Ecto neural progenitor cell (in vitro differentiated cells): ENCODE data around the gene EXOC6B.
"Not testable (repeated sequence)": the region's sequence is repeated elsewhere in the genome, so short reads cannot be mapped to it uniquely, and the experiment has no call there.

Experiments used
- DNase-seq: peaks from one replicate; pipeline ENCODE4 v3.0.0-alpha.2; 2018; ENCODE audit warnings: low spot score

The EXOC6B gene

DNA sequence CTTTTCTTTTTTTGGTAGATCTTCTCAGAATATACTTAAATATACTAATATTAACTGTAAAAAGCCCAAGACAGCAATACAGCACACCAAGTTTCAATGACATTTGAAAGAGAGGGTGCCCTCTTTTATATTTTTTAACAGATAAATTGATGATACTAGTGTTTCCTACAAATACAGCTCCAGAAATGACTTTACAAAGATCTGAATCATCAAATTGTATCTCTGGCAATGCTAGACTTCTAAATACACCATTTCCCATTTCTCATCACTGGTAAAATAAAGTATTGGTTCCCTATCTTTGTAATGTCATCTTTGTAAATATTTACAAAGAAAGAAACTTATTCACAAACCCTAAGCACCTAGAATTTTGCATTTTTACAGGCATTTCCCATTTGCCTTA is 281.3 kb downstream of the EXOC6B start:
- DNase-seq, result no peak

DNA sequence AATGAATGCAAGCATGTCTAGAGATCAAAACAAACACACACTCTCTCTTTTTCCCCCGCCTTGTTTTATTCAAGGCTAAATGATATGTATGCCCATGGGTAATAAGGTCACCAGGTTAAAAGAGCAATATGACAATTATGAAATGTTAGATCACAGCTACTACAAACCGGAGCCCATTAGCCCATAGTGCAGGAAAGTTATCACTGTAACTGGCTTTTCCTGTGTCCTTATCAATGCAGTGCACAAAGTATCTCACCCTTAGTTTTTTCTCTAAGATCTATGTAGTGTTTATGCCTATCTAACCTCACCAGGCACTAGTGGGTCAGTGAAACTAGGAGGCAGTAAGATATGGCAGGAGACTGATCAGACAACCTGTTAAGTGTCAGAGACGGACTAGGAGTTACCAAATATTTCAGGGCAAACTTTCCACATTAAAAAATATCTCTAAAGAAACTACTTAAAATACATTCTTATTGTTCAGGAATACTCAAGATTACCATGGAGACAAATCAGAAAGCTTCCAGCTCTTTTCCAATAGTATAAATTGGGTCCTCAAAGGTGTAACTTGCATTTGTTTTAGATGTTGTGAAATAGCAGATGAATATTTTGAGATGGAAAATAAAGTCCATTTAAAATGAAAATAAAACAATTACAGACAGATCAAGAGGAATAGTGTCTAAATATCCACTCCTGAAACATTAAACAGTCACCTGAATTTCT is 282.2 kb downstream of the EXOC6B start:
- DNase-seq, result no peak

DNA sequence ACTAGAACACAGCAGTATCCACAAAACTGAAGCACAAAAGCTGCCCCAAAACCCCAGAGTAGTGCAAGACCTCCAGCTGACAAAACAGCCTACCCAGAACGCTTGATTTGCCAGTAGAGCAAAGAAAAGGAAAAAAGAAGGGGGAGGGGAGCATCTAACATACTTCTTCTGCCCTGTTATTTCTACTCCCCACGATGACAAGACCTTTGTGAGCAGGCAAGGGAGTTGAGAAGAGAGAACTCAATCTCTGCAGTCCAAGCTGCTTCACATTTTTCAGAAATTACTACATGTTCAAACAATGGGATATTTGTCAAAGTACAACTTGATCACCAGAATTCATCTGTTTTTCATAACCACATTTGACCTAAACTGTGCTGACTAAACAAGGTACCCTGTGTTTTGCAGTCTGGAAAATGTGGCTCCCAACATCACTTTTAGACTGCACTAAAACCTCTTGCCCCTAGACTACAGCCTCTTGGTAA is 286.7 kb downstream of the EXOC6B start:
- DNase-seq, result no peak

DNA sequence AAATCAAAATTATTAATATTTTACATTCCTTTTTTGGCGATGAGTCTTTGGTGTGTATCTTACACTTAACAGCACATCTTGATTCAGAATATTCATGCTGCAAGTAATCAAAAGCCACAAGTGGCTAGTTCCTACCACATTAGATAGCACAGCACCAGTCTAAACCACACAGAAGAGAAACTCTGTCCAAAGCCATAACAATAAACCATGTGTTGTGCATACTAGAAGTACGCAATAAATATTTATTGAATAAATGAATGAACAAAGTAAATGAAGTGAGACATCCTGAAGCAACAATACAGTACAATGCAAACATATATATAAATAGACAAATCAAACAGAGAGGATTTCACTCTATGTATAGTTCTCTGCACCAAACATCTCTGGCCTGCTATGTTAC is 287.3 kb downstream of the EXOC6B start:
- DNase-seq, result no peak

- DNase-seq, result not testable (repeated sequence)
These were observed 290.2 kb downstream of the EXOC6B start for GRCh38 chr2:72535586-72535985.

DNA sequence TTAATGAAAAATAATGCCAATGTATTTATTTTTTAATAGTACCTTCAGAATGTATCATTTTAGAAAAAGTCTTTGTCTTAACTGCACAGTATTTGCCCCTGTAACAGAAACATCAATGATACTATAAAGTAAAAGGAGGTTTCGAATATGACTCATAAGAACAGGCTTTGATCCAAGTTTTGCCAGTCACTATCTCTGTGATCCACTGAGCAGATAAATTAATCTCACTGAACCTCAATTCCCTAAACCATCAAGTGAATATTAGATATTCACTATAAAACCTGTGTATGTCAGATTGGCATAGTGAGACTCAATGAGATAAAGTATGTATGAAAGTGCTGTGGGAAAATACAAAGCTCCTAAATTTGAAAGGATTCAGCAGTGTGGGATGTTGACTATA is 292.1 kb downstream of the EXOC6B start:
- DNase-seq, result no peak

GRCh38 chr2:72527424-72527823 is 298.4 kb downstream of the EXOC6B start:
- DNase-seq, result no peak

DNA sequence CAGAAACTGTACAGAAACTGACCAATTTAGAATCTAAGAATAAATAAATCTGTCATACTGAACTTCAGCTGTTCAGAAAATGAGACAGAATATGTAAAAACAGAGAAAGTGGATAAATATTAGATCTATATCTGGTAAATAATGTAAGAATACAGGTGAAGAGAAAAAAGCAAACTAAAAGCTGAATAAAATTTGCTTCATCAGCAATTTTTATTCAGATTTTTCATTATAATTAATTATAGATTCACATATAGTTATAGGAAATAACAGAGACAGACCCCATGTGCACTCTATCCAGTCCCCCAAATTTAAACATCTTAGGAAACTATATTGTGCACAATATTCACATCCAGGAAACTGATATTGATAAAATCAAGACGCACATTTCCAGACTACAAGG is 299.2 kb downstream of the EXOC6B start:
- DNase-seq, result no peak

- DNase-seq, result no peak
These were observed 301.8 kb downstream of the EXOC6B start for GRCh38 chr2:72524071-72524470.

DNA sequence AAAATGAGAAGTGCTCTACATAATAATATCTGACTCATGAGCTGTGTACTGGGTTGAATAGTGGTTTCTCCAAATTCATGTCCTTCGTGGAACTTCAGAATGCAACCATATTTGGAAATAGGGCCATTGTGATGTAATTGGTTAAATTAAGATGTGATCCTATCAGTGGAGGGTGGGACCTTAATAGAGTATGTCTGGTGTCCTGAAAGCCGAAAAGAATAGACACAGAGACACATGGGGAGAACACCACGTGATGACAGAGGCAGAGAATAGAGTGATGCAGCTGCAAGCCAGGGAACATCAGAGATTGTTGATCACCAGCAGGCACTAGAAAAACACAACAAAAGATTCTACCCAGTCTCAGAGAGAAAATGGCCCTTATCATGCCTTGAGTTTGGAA is 310.1 kb downstream of the EXOC6B start:
- DNase-seq, result no peak

- DNase-seq, result no peak
These were observed 312.8 kb downstream of the EXOC6B start for GRCh38 chr2:72513011-72513410.

DNA sequence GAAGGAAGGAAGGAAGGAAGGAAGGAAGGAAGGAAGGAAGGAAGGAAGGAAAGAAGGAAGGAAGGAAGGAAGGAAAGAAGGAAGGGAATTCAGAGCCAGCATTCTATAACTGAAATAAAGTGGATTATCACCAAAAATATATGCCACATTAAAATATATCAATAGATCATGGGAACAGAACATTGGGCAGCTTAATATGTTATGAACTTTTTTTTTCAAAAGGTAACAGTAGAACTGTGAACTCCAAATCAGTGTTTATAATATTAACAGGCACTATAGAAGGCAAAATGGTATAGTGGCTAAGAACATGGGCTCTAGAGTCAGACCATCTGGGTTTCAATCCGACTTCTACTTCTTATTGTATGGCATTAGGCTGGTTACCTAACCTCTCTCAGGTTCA is 313.5 kb downstream of the EXOC6B start:
- DNase-seq, result no peak

GRCh38 chr2:72511906-72512305 is 313.9 kb downstream of the EXOC6B start:
- no peak for DNase-seq

GRCh38 chr2:72497763-72498162 is 328.1 kb downstream of the EXOC6B start:
- no peak for DNase-seq

DNA sequence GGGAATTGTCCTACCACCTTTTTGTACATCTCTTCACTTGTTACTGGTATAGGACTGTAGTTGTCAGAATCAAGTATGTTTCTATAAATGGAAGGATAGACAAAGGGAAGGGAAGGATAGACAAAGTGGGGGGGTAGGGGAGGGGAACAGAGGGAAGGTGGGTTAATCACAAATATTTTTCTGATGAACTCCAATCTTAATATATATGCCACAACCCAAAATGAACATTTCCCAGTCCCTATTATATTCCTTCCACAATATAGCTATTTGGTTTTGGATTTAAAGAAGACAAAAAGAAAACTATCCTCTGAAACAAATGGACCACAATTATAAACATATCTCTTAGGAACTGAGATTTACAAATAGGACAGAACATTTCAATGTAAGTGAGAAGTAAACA is 329.4 kb downstream of the EXOC6B start:
- DNase-seq, result no peak

- no peak for DNase-seq
These were observed 331.4 kb downstream of the EXOC6B start for GRCh38 chr2:72494392-72494791.

DNA sequence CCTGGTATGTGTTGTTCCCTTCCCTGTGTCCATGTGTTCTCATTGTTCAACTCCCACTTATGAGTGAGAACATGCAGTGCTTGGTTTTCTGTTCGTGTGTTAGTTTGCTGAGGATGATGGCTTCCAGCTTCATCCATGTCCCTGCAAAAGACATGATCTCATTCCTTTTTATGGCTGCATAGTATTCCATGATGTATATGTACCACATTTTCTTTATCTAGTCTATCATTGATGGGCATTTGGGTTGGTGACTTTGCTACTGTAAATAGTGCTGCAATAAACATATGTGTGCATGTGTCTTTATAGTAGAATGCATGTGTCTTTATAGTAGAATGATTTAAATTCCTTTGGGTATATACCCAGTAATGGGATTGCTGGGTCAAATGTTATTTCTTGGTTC is 341.2 kb downstream of the EXOC6B start:
- not testable (repeated sequence) for DNase-seq

DNA sequence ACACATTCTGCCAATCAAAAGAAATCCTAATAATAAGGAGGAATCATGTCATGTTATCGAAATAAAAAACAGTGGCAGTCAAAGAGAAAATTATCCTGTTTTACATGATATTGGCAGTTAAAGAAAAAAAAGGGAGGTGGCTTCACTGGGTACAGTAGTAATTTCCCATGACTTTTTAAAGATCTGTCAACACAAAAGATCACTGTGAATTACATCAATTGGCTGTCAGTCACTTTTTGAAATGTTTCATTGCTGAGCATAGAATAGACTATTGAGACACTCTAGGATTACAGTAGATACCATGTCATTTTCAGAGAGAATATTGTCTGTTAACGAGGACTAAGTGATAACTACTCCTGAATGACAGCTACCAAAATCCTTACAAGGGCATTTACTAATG is 342.5 kb downstream of the EXOC6B start:
- DNase-seq, result no peak

DNA sequence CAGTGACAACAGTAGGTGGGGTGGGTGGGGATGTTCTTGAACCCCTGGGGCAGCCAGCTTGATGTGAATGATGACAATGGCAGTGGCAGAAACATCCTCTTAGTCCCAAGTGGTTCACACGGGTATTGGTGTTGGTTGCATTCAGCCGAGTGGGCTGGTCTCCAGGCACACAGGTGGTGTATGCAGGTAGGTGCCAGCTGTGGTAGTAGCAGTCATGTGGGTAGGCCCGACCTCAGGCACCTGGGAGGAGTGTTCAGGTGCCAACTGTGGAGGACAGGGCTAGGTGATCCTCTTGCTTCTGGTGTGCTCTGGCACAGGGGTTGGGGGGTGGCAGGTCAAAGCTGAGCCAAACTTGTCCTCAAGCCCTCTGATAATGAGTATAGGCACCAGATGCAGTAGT is 350.6 kb downstream of the EXOC6B start:
- DNase-seq, result no peak

- DNase-seq, result no peak
These were observed 367.9 kb downstream of the EXOC6B start for GRCh38 chr2:72457801-72458516.

DNA sequence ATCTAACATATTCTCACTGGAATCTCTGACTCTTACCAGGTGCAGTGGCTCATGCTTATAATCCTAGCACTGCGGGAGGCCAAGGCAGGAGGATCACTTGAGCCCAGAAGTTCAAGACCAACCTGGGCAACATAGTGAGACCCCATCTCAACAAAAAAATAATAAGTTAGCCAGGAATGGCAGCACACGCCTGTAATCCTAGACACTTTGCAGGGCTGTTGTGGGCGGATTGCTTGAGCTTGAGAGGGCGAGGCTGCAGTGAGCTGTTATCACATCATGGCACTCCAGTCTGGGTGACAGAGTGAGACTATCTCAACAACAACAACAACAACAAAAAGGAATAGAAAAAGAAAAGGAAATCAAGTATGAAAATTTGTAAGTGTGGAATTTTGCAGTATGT is 371.6 kb downstream of the EXOC6B start:
- DNase-seq, result no peak

DNA sequence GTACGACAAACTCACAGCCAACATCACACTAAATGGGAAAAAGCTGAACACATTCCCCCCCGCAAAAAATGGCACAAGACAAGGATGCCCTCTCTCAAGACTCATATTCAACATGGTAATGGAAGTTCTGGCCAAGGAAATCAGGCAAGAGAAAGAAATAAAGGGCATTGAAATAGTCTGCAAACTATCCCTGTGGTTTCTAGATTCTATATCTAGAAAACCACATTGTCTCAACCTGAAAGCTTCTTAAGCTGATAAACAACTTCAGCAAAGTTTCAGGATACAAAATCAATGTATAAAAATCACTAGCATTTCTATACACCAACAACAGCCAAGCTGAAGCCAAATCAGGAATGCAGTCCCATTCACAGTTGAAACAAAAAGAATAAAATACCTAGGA is 383.6 kb downstream of the EXOC6B start:
- no peak for DNase-seq

DNA sequence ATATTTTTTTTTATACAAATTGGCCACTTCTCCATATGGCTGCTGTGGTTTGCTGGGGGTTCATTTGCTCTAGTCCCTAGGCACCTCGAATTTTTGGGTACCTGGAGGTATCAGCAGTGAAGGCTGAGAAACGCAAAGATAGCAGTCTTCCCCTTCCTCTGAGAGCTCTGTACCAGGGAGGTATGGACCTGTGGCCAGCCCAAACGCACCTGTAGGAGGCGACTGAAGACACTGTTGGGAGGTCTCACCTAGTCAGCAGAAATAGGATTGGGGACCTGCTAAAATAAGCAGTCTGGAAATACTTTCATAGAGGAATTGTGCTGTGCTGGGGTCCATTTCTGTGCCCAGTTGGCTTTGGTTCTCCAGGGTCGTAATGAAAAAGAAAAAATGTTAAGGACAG is 385.9 kb downstream of the EXOC6B start:
- no peak for DNase-seq

GRCh38 chr2:72438364-72438763 is 387.5 kb downstream of the EXOC6B start:
- no peak for DNase-seq
